Neural crest cell (in vitro differentiated cells): Measurements from ENCODE around the gene SMIM35. TPM values are rescaled to one million over a fixed set of nuclear protein-coding genes. Genes with fewer than 3 reads are reported as not detected.

ENCODE experiments used
- DNase-seq: peaks from one replicate; pipeline ENCODE4 v3.0.0; 2021; ENCODE audit warnings: low read depth, mixed read lengths, low spot score
- H3K27ac Mint-ChIP-seq: one replicate; pipeline ENCODE4 v1.8.0; 2021; ENCODE audit warnings: mild to moderate bottlenecking, mixed read lengths; ENCODE audit not compliant: unreplicated experiment
- H3K27me3 Mint-ChIP-seq: 2 replicates; pipeline ENCODE4 v1.8.0; 2021; ENCODE audit warnings: low read depth, mild to moderate bottlenecking, mixed read lengths
- H3K36me3 Mint-ChIP-seq: 2 replicates; pipeline ENCODE4 v1.8.0; 2021; ENCODE audit warnings: low read depth, mild to moderate bottlenecking, mixed read lengths
- H3K4me1 Mint-ChIP-seq: 2 replicates; pipeline ENCODE4 v1.8.0; 2021; ENCODE audit warnings: mixed read lengths
- H3K4me3 Mint-ChIP-seq: one replicate; pipeline ENCODE4 v1.8.0; 2021; ENCODE audit warnings: mild to moderate bottlenecking, mixed read lengths
- H3K9me3 Mint-ChIP-seq: 2 replicates; pipeline ENCODE4 v1.8.0; 2021; ENCODE audit warnings: mixed read lengths
- total RNA-seq: library from RNA; stranded (reverse); gene quantifications from 2 replicates; pipeline ENCODE4 v1.2.1, GENCODE V29; 2021
- TF ChIP-seq, protein P1 (sequence below): fragments of 200-600 bp; sonication (generic); conservative IDR thresholded peaks from 2 replicates; pipeline ENCODE4 v1.5.0; 2021; ENCODE audit warnings: antibody characterized with exemption, mild to moderate bottlenecking

SMIM35 gene
- total RNA-seq, 1 donor from 2014 or later = not detected

GRCh38 chr11:118021146-118021545, 65.6 kb downstream of the SMIM35 start:
- H3K4me3 Mint-ChIP-seq = no peak overlapping the region
- peaks cover 2% of the 10 kb centered on the region for H3K36me3 Mint-ChIP-seq
- peaks cover 12% of the 10 kb centered on the region for H3K9me3 Mint-ChIP-seq
- TF ChIP-seq, protein P1, sequence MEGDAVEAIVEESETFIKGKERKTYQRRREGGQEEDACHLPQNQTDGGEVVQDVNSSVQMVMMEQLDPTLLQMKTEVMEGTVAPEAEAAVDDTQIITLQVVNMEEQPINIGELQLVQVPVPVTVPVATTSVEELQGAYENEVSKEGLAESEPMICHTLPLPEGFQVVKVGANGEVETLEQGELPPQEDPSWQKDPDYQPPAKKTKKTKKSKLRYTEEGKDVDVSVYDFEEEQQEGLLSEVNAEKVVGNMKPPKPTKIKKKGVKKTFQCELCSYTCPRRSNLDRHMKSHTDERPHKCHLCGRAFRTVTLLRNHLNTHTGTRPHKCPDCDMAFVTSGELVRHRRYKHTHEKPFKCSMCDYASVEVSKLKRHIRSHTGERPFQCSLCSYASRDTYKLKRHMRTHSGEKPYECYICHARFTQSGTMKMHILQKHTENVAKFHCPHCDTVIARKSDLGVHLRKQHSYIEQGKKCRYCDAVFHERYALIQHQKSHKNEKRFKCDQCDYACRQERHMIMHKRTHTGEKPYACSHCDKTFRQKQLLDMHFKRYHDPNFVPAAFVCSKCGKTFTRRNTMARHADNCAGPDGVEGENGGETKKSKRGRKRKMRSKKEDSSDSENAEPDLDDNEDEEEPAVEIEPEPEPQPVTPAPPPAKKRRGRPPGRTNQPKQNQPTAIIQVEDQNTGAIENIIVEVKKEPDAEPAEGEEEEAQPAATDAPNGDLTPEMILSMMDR = no peak
- no peak overlapping the region for H3K27ac Mint-ChIP-seq
- H3K4me1 Mint-ChIP-seq = no peaks in the 10 kb centered on the region
- no peak for DNase-seq
- peaks cover 22% of the 10 kb centered on the region for H3K27me3 Mint-ChIP-seq

- Mint-ChIP-seq H3K4me3 (no peak overlapping the region), H3K27me3 (peaks cover 22% of the 10 kb centered on the region), H3K36me3 (peaks cover 2% of the 10 kb centered on the region), H3K4me1 (no peaks in the 10 kb centered on the region), H3K9me3 (peaks cover 13% of the 10 kb centered on the region), H3K27ac (no peak overlapping the region)
- no peak for DNase-seq
- TF ChIP-seq, protein P1 = no peak
Observed at GRCh38 chr11:118018401-118018800, 68.4 kb downstream of the SMIM35 start.

- H3K36me3 Mint-ChIP-seq = peaks cover 2% of the 10 kb centered on the region
- H3K27ac Mint-ChIP-seq = no peak overlapping the region
- peaks cover 22% of the 10 kb centered on the region for H3K27me3 Mint-ChIP-seq
- peaks cover 13% of the 10 kb centered on the region for H3K9me3 Mint-ChIP-seq
- no peak for DNase-seq
- H3K4me1 Mint-ChIP-seq = no peaks in the 10 kb centered on the region
- TF ChIP-seq, protein P1 = no peak
- H3K4me3 Mint-ChIP-seq = no peak overlapping the region
Observed at GRCh38 chr11:118017631-118018315, 69.0 kb downstream of the SMIM35 start.

- no peaks in the 10 kb centered on the region for H3K4me1 Mint-ChIP-seq
- peaks cover 22% of the 10 kb centered on the region for H3K27me3 Mint-ChIP-seq
- H3K36me3 Mint-ChIP-seq = peaks cover 2% of the 10 kb centered on the region
- H3K9me3 Mint-ChIP-seq = peaks cover 13% of the 10 kb centered on the region
- H3K4me3 Mint-ChIP-seq = no peak overlapping the region
- H3K27ac Mint-ChIP-seq = no peak overlapping the region
- DNase-seq = no peak
- TF ChIP-seq, protein P1 = no peak
Observed at GRCh38 chr11:118017111-118017510, 69.7 kb downstream of the SMIM35 start.

- TF ChIP-seq, protein P1 = no peak
- H3K36me3 Mint-ChIP-seq = no peaks in the 10 kb centered on the region
- no peak overlapping the region for H3K4me3 Mint-ChIP-seq
- DNase-seq = no peak
- peaks cover 10% of the 10 kb centered on the region for H3K9me3 Mint-ChIP-seq
- no peak overlapping the region for H3K27ac Mint-ChIP-seq
- H3K27me3 Mint-ChIP-seq = peaks cover 22% of the 10 kb centered on the region
- H3K4me1 Mint-ChIP-seq = no peaks in the 10 kb centered on the region
Observed at GRCh38 chr11:118016104-118016503, 70.7 kb downstream of the SMIM35 start.
